ENCODE results near the gene HEG1. TPM values are rescaled to one million over a fixed set of nuclear protein-coding genes. Genes with fewer than 3 reads are reported as not detected.

HEG1 gene
- total and polyA plus RNA-seq, 2 of the 8 experiments (the other 6 are each of a cell fraction or from before 2014, with no cell fraction given): 5.3 to 9.7 TPM

DNA sequence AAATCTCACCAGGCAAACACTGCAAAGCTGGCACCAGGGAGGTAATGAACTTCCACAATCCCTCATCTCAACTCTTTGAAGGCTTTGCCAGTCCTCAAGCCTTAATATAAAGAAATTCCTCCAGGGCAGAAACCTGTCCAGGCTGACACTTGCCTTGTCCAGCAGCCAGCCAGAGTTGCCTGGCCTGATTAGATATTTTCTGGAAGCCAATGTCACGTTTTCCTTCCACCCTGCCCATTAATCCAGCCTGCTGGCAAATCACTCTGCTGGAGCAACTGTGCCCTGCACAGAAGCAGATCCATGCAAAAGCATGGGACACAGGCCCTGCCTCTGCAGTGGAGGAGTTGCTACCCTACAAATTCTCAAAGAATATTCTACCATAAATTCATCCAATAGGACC lies 56.5 kb downstream of the HEG1 start (continued):
- no peak for TF ChIP-seq SUZ12 (IDR thresholded peaks at IDR 0.05; ENCODE audit: low read length)
- TF ChIP-seq CBX8 (IDR thresholded peaks at IDR 0.05; ENCODE audit: borderline replicate concordance, low read depth, low read length): no peak
- TF ChIP-seq, protein P1, sequence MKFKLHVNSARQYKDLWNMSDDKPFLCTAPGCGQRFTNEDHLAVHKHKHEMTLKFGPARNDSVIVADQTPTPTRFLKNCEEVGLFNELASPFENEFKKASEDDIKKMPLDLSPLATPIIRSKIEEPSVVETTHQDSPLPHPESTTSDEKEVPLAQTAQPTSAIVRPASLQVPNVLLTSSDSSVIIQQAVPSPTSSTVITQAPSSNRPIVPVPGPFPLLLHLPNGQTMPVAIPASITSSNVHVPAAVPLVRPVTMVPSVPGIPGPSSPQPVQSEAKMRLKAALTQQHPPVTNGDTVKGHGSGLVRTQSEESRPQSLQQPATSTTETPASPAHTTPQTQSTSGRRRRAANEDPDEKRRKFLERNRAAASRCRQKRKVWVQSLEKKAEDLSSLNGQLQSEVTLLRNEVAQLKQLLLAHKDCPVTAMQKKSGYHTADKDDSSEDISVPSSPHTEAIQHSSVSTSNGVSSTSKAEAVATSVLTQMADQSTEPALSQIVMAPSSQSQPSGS (IDR thresholded peaks at IDR 0.05; ENCODE audit: low read length): no peak
- TF ChIP-seq SP4 (IDR thresholded peaks at IDR 0.05; ENCODE audit: low read length): no peak
- no peak for TF ChIP-seq JUND (IDR thresholded peaks at IDR 0.05; ENCODE audit: low read length)
- no peak for TF ChIP-seq POLR2AphosphoS5 (IDR thresholded peaks at IDR 0.05; ENCODE audit: low read depth, low read length)
- no peak for TF ChIP-seq SP1 (IDR thresholded peaks at IDR 0.05; ENCODE audit: low read depth, low read length)
- no peak for TF ChIP-seq JUN (IDR thresholded peaks at IDR 0.05; ENCODE audit: low read depth, low read length)
- TF ChIP-seq TAF1 (IDR thresholded peaks at IDR 0.05; ENCODE audit: low read depth, low read length): no peak

Measured in H1 (cell line).